ENCODE measurements around the gene PLAGL1.
"Not testable (repeated sequence)": the region's sequence is repeated elsewhere in the genome, so short reads cannot be mapped to it uniquely, and the experiment has no call there.

The PLAGL1 gene

DNA sequence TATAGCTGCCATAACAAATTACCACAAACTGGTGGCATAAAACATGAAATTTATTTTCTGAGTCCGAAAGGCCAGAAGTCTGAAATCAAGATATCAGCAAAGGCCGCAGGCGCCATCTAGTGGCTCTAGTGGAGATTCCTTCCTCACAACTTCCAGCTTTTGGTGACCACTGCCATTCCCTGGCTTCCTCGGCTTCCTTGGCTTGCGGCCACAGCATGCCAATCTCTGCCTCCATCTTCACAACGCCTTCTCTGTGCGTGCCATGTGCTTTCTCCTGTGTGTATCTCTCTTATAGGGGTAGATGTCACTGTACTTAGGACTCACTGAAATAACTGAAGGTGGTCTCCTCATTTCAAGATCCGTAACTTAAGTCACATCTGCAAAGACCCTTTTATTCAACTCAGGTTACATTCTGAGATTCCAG is 5.4 kb upstream of the PLAGL1 start:
- H3K23ac ChIP-seq (ENCODE audit: low read length), result no peak overlapping the region
- H3K4me2 ChIP-seq (ENCODE audit: low read length), result no peak overlapping the region
- no peak overlapping the region for H3K9ac ChIP-seq (ENCODE audit: low read length)
- WGBS (ENCODE audit: extremely low coverage, insufficient coverage, insufficient read length), result no CpG with 5 or more reads among the region's 8 CpGs
- no peaks in the 10 kb centered on the region for H3K4me1 ChIP-seq (ENCODE audit: control insufficient read depth in 1 of 2, insufficient read depth in 2 of 2, low read length in 2 of 2)
- DNase-seq, result peak; percentile 90 to 99
- H2AFZ ChIP-seq (ENCODE audit: insufficient read depth, low read length, poor library complexity), result no peak overlapping the region
- no peak overlapping the region for H2BK12ac ChIP-seq (ENCODE audit: low read length)
- no peak overlapping the region for H3K4me3 ChIP-seq (ENCODE audit: low read depth, low read length)
- no peak overlapping the region for H3K4ac ChIP-seq (ENCODE audit: low read depth, low read length)
- H3K79me1 ChIP-seq (ENCODE audit: low read length), result no peaks in the 10 kb centered on the region
- no peak overlapping the region for H4K91ac ChIP-seq (ENCODE audit: low read depth, low read length)
- H3K27me3 ChIP-seq (ENCODE audit: insufficient read depth, low read length), result peaks cover 4% of the 10 kb centered on the region
- H3K18ac ChIP-seq (ENCODE audit: low read length), result no peak overlapping the region
- no peak overlapping the region for H4K12ac ChIP-seq (ENCODE audit: low read depth, low read length)
- no peak overlapping the region for H2BK120ac ChIP-seq (ENCODE audit: insufficient read depth, low read length, poor library complexity)
- no peak overlapping the region for H2AK5ac ChIP-seq (ENCODE audit: low read length)
- H3K79me2 ChIP-seq (ENCODE audit: control insufficient read depth, insufficient read depth, low read length, poor library complexity), result no peaks in the 10 kb centered on the region
- H3K9me3 ChIP-seq (ENCODE audit: insufficient read depth, low read depth, low read length), result no peaks in the 10 kb centered on the region
- H4K8ac ChIP-seq (ENCODE audit: low read depth, low read length), result no peak overlapping the region
- no peak overlapping the region for H3K27ac ChIP-seq (ENCODE audit: low read depth, low read length)
- H3K36me3 ChIP-seq (ENCODE audit: control insufficient read depth in 1 of 2, insufficient read depth in 2 of 2, low read length in 2 of 2), result no peaks in the 10 kb centered on the region
- no peak overlapping the region for H3K14ac ChIP-seq (ENCODE audit: low read length)
- H2BK5ac ChIP-seq (ENCODE audit: low read depth, low read length, poor library complexity), result no peak overlapping the region

DNA sequence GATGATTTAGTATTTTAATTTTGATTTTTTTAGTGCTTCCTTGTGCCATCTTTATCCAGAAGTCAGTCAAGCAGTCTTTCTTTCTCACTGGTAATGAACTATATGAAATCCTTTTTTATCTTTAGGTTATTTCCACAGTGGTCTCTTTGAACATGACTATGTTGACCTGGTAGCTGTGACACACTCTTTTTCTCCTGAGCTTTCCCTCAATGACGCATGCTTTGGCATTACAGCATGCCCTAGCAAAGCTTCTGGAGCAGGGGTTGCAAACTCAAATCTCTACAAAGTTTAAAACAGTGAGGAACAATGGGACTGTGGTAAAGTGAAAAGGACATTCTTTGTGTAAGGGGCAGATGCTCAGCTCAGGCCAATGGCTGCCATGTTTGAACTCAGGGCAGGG is 4.5 kb upstream of the PLAGL1 start:
- no peak overlapping the region for H2BK5ac ChIP-seq (ENCODE audit: low read depth, low read length, poor library complexity)
- peaks cover 5% of the 10 kb centered on the region for H3K9me3 ChIP-seq (ENCODE audit: insufficient read depth, low read depth, low read length)
- H3K79me1 ChIP-seq (ENCODE audit: low read length), result no peaks in the 10 kb centered on the region
- no peak overlapping the region for H2BK12ac ChIP-seq (ENCODE audit: low read length)
- no peak overlapping the region for H3K4me3 ChIP-seq (ENCODE audit: low read depth, low read length)
- no peak for DNase-seq
- no peak overlapping the region for H4K91ac ChIP-seq (ENCODE audit: low read depth, low read length)
- H3K4me2 ChIP-seq (ENCODE audit: low read length), result no peak overlapping the region
- no CpG with 5 or more reads among the region's 1 CpG for WGBS (ENCODE audit: extremely low coverage, insufficient coverage, insufficient read length)
- no peak overlapping the region for H2AFZ ChIP-seq (ENCODE audit: insufficient read depth, low read length, poor library complexity)
- no peaks in the 10 kb centered on the region for H3K79me2 ChIP-seq (ENCODE audit: control insufficient read depth, insufficient read depth, low read length, poor library complexity)
- H3K9ac ChIP-seq (ENCODE audit: low read length), result no peak overlapping the region
- no peak overlapping the region for H2BK120ac ChIP-seq (ENCODE audit: insufficient read depth, low read length, poor library complexity)
- H4K8ac ChIP-seq (ENCODE audit: low read depth, low read length), result no peak overlapping the region
- no peak overlapping the region for H4K12ac ChIP-seq (ENCODE audit: low read depth, low read length)
- peaks cover 13% of the 10 kb centered on the region for H3K27me3 ChIP-seq (ENCODE audit: insufficient read depth, low read length)
- peaks cover 0 to 5% of the 10 kb centered on the region in 2 experiments for H3K4me1 ChIP-seq (ENCODE audit: control insufficient read depth in 1 of 2, insufficient read depth in 2 of 2, low read length in 2 of 2)
- no peak overlapping the region for H3K23ac ChIP-seq (ENCODE audit: low read length)
- H3K36me3 ChIP-seq (ENCODE audit: control insufficient read depth in 1 of 2, insufficient read depth in 2 of 2, low read length in 2 of 2), result no peaks in the 10 kb centered on the region
- H2AK5ac ChIP-seq (ENCODE audit: low read length), result no peak overlapping the region
- no peak overlapping the region for H3K4ac ChIP-seq (ENCODE audit: low read depth, low read length)
- no peak overlapping the region for H3K18ac ChIP-seq (ENCODE audit: low read length)
- no peak overlapping the region for H3K14ac ChIP-seq (ENCODE audit: low read length)
- H3K27ac ChIP-seq (ENCODE audit: low read depth, low read length), result no peak overlapping the region

DNA sequence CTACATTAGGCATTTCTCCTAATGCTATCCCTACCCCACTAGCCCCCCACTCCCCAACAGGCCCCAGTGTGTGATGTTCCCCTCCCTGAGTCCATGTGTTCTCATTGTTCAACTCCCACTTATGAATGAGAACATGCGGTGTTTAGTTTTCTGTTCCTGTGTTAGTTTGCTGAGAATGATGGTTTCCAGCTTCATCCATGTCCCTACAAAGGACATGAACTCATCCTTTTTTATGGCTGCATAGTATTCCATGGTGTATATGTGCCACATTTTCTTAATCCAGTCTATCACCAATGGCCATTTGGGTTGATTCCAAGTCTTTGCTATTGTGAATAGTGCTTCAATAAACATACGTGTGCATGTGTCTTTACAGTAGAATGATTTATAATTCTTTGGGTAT is 1.6 kb upstream of the PLAGL1 start:
- not testable (repeated sequence) for H4K12ac ChIP-seq (ENCODE audit: low read depth, low read length); H2BK12ac ChIP-seq (ENCODE audit: low read length); H3K4me1 ChIP-seq (ENCODE audit: control insufficient read depth in 1 of 2, insufficient read depth in 2 of 2, low read length in 2 of 2); H3K9me3 ChIP-seq (ENCODE audit: insufficient read depth, low read depth, low read length); H3K36me3 ChIP-seq (ENCODE audit: control insufficient read depth in 1 of 2, insufficient read depth in 2 of 2, low read length in 2 of 2); H2BK5ac ChIP-seq (ENCODE audit: low read depth, low read length, poor library complexity); H3K4me3 ChIP-seq (ENCODE audit: low read depth, low read length); H3K23ac ChIP-seq (ENCODE audit: low read length); H2AK5ac ChIP-seq (ENCODE audit: low read length); H3K4me2 ChIP-seq (ENCODE audit: low read length); H3K79me2 ChIP-seq (ENCODE audit: control insufficient read depth, insufficient read depth, low read length, poor library complexity); H3K18ac ChIP-seq (ENCODE audit: low read length); H2BK120ac ChIP-seq (ENCODE audit: insufficient read depth, low read length, poor library complexity); H3K9ac ChIP-seq (ENCODE audit: low read length); H2AFZ ChIP-seq (ENCODE audit: insufficient read depth, low read length, poor library complexity); DNase-seq; H4K91ac ChIP-seq (ENCODE audit: low read depth, low read length); H3K14ac ChIP-seq (ENCODE audit: low read length); H3K27ac ChIP-seq (ENCODE audit: low read depth, low read length); H4K8ac ChIP-seq (ENCODE audit: low read depth, low read length); H3K79me1 ChIP-seq (ENCODE audit: low read length); H3K4ac ChIP-seq (ENCODE audit: low read depth, low read length)
- peaks cover 15% of the 10 kb centered on the region for H3K27me3 ChIP-seq (ENCODE audit: insufficient read depth, low read length)
- no CpG with 5 or more reads among the region's 2 CpGs for WGBS (ENCODE audit: extremely low coverage, insufficient coverage, insufficient read length)

DNA sequence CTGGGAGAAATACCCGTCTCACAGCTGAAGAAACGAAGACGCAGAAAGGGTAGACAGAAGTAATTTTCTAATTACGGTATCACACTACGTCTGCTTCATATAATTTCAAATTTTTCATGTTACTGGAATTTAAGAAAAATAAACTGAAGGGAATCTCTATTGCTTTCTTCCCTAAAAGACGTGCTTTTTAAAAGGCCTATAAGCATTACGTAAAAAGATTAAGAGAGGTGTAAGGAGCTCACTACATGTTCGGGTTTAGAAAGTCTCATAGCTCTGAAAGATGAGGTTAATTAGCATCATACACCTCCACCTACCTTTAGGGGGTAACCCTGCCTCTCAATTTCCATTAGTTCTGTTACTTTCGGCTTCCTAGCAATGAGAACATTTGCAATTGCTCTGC is 787 bp upstream of the PLAGL1 start:
- peaks cover 15% of the 10 kb centered on the region for H3K27me3 ChIP-seq (ENCODE audit: insufficient read depth, low read length)
- no peak overlapping the region for H3K27ac ChIP-seq (ENCODE audit: low read depth, low read length)
- H3K14ac ChIP-seq (ENCODE audit: low read length), result no peak overlapping the region
- no peak overlapping the region for H4K8ac ChIP-seq (ENCODE audit: low read depth, low read length)
- H2BK120ac ChIP-seq (ENCODE audit: insufficient read depth, low read length, poor library complexity), result no peak overlapping the region
- H2BK12ac ChIP-seq (ENCODE audit: low read length), result no peak overlapping the region
- H3K79me1 ChIP-seq (ENCODE audit: low read length), result no peaks in the 10 kb centered on the region
- H3K36me3 ChIP-seq (ENCODE audit: control insufficient read depth in 1 of 2, insufficient read depth in 2 of 2, low read length in 2 of 2), result no peaks in the 10 kb centered on the region
- H2AK5ac ChIP-seq (ENCODE audit: low read length), result no peak overlapping the region
- no peak overlapping the region for H2BK5ac ChIP-seq (ENCODE audit: low read depth, low read length, poor library complexity)
- peaks cover 5% of the 10 kb centered on the region for H3K9me3 ChIP-seq (ENCODE audit: insufficient read depth, low read depth, low read length)
- H3K9ac ChIP-seq (ENCODE audit: low read length), result no peak overlapping the region
- H3K4me1 ChIP-seq (ENCODE audit: control insufficient read depth in 1 of 2, insufficient read depth in 2 of 2, low read length in 2 of 2), result peaks cover 0 to 5% of the 10 kb centered on the region in 2 experiments
- H3K4me2 ChIP-seq (ENCODE audit: low read length), result no peak overlapping the region
- no peak for DNase-seq
- H4K12ac ChIP-seq (ENCODE audit: low read depth, low read length), result no peak overlapping the region
- H3K18ac ChIP-seq (ENCODE audit: low read length), result no peak overlapping the region
- H3K4ac ChIP-seq (ENCODE audit: low read depth, low read length), result no peak overlapping the region
- WGBS (ENCODE audit: extremely low coverage, insufficient coverage, insufficient read length), result no CpG with 5 or more reads among the region's 9 CpGs
- no peak overlapping the region for H3K23ac ChIP-seq (ENCODE audit: low read length)
- H3K79me2 ChIP-seq (ENCODE audit: control insufficient read depth, insufficient read depth, low read length, poor library complexity), result no peaks in the 10 kb centered on the region
- H3K4me3 ChIP-seq (ENCODE audit: low read depth, low read length), result no peak overlapping the region
- no peak overlapping the region for H2AFZ ChIP-seq (ENCODE audit: insufficient read depth, low read length, poor library complexity)
- H4K91ac ChIP-seq (ENCODE audit: low read depth, low read length), result no peak overlapping the region

Measured in trophoblast cell (in vitro differentiated cells and primary cell).